Mucosa of rectum (tissue), 2 donors: ENCODE measurements around the gene AGBL4.
"Not testable (repeated sequence)": the region's sequence is repeated elsewhere in the genome, so short reads cannot be mapped to it uniquely, and the experiment has no call there.

Source experiments
- H3K27ac ChIP-seq, 2 donors: one replicate each; pipeline ENCODE4 v1.7.0; 2013; ENCODE audit warnings: inconsistent platforms in 2 of 2, low read depth in 2 of 2, low read length in 2 of 2
- H3K27me3 ChIP-seq, 2 donors: one replicate each; pipeline ENCODE4 v1.7.0; 2013; ENCODE audit warnings: low read length in 2 of 2; ENCODE audit not compliant: control insufficient read depth in 2 of 2, insufficient read depth in 2 of 2
- H3K36me3 ChIP-seq, 2 donors: one replicate each; pipeline ENCODE4 v1.7.0; 2013; ENCODE audit warnings: low read length in 2 of 2; ENCODE audit not compliant: control insufficient read depth in 2 of 2, insufficient read depth in 2 of 2
- H3K4me1 ChIP-seq, 2 donors: one replicate each; pipeline ENCODE4 v1.7.0; 2013; ENCODE audit warnings: low read length in 2 of 2, mild to moderate bottlenecking in 1 of 2; ENCODE audit not compliant: control insufficient read depth in 2 of 2, insufficient read depth in 2 of 2
- H3K4me3 ChIP-seq, 2 donors: one replicate each; pipeline ENCODE4 v1.7.0; 2013; ENCODE audit warnings: low read length in 2 of 2
- H3K9ac ChIP-seq, 2 donors: one replicate each; pipeline ENCODE4 v1.7.0; 2013; ENCODE audit warnings: low read length in 2 of 2, low read depth in 1 of 2, mild to moderate bottlenecking in 1 of 2
- H3K9me3 ChIP-seq, 2 donors: one replicate each; pipeline ENCODE4 v1.7.0; 2013; ENCODE audit warnings: low read length in 2 of 2; ENCODE audit not compliant: control insufficient read depth in 2 of 2
- donor health status: healthy.
- donor health status: Normal muscosa, but diverticular disease.

Gene AGBL4

DNA sequence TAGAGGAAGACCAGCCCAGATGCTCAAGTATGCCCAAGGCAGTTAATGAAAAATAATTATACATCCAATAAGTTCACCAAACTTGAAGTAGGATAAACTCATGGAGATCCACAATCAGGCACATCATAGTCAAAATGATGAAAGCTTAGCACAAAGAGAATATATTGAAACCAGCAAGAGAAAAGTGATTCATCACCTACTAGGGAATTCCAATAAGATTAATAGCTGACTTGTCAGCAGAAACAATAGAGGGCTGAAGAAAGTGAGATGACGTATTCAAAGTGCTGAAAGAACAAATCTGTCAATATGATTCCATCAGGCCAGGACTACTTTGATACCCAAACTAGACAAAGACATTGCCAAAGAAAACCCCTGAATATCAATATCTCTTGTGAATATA lies 995.4 kb downstream of the AGBL4 start:
- Histone ChIP-seq H3K4me3 (no peak overlapping the region), H3K27ac (no peak overlapping the region), H3K9me3 (peaks cover 2 to 4% of the 10 kb centered on the region in 2 donors), H3K36me3 (no peaks in the 10 kb centered on the region), H3K4me1 (no peaks in the 10 kb centered on the region), H3K27me3 (no peaks in the 10 kb centered on the region), H3K9ac (no peak overlapping the region)

DNA sequence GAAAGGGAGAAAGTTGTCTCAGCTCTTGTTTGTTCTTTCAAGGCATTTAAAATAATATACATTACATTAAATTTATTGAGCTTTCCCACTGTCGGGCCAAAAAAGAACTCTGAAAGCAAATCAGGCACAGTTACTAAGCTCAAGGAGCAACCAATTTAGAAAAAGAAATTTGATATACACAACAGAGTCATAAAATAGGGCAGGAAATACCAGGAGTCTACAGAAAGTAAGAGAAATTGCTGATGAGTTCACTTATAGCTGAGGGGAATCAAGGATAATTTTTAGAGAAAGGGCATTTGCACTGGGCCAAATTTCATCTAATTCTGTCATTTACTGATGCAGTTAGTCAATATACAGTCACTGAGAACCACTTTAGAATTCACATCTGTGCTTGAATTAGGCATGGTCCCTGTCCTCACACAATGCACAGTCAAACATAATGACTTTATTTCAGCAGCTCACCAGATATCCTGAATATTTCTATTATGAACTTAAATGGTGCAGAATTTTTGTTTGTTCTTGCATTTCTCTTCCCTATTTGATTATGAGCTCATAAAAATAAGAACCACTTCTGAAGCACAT lies 997.4 kb downstream of the AGBL4 start:
- peaks cover 2 to 4% of the 10 kb centered on the region in 2 donors for H3K9me3 ChIP-seq
- no peaks in the 10 kb centered on the region for H3K36me3 ChIP-seq
- no peak overlapping the region for H3K27ac ChIP-seq
- no peaks in the 10 kb centered on the region for H3K4me1 ChIP-seq
- H3K9ac ChIP-seq: no peak overlapping the region
- no peaks in the 10 kb centered on the region for H3K27me3 ChIP-seq
- no peak overlapping the region for H3K4me3 ChIP-seq

DNA sequence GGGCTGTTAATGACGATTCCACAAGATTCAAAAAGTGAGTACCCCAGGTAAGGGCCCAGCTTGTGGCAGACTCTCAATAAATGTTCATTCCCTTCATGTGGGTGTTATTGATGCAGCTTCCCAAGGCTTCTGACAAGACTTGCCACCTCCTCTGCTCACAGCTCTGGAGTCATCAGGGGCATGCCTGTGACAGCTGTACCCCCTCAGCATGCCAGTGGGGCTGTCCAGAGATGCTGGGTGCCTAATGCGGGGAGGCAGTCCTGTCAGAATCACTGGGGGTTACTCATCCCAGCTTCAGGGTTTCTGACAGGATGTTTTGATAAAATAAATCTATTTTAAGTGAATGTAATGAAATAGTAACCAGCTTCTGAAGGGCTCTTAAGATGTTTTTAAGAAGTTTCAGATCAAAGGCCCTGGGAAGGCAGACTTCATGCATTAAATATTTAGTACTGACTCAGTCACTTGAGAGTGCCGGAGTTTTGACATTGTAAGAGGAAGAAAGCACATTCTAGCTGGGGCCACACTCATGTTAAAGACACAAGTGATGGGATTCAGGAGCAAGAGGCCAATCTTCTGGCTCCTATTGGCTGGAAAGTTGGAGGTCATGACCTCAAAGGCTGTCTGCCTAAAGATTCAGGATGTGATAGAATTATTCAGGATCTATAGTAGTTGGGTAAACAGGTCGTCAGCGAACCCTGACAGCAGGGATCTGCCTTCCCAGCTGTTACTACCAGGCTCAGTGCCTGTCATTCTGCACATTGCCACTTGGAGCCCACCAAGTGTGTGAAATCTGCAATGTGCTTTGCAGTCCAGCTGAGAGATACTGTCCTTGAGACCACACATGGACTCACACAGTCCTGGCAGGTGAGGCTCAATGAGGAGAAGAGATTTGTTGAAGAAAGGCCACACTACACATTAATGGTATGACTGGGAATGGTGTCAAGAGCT lies 1007.5 kb downstream of the AGBL4 start:
- Histone ChIP-seq H3K4me3 (no peak overlapping the region), H3K27ac (no peak overlapping the region), H3K36me3 (no peaks in the 10 kb centered on the region), H3K4me1 (no peaks in the 10 kb centered on the region), H3K27me3 (no peaks in the 10 kb centered on the region), H3K9ac (no peak overlapping the region), H3K9me3 (no peaks in the 10 kb centered on the region)

DNA sequence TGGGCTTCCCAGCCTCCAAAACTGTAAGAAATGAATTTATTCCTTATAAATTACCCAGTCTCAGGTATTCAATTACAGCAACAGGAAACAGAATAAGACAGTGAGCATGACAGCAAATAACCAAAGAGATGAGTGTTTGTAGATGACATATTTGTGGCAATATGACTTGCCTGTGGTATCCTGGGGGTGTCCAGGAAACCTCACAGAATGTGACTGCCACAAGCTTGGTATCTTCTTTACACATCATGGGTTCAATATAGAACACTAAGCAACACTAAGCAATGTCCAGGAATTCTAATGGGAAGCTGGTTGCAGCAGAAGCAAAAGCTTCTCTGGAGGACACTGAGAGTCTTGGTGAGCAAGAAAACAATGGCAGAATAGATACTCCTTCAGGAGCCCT lies 1010.7 kb downstream of the AGBL4 start:
- Histone ChIP-seq H3K4me3 (no peak overlapping the region), H3K4me1 (no peaks in the 10 kb centered on the region), H3K36me3 (no peaks in the 10 kb centered on the region), H3K27me3 (no peaks in the 10 kb centered on the region), H3K27ac (no peak overlapping the region), H3K9me3 (no peaks in the 10 kb centered on the region), H3K9ac (no peak overlapping the region)

DNA sequence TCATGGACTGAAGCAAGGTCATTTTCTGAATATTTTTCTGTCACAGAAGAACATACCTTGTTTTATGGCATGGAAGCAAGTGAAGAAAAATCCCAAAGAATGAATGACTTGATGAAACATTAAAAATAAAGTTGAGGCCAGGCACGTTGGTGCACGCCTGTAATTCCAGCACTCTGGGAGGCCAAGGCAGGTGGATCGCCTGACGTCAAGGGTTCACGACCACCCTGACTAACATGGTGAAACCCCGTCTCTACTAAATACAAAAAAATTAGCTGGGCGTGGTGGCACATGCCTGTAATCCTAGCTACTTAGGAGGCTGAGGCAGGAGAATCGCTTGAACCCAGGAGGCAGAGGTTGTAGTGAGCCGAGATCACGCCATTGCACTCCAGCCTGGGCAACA lies 1020.8 kb downstream of the AGBL4 start:
- H3K36me3 ChIP-seq, H3K4me1 ChIP-seq, H3K27me3 ChIP-seq, H3K4me3 ChIP-seq, H3K27ac ChIP-seq, H3K9ac ChIP-seq, H3K9me3 ChIP-seq: not testable (repeated sequence)

DNA sequence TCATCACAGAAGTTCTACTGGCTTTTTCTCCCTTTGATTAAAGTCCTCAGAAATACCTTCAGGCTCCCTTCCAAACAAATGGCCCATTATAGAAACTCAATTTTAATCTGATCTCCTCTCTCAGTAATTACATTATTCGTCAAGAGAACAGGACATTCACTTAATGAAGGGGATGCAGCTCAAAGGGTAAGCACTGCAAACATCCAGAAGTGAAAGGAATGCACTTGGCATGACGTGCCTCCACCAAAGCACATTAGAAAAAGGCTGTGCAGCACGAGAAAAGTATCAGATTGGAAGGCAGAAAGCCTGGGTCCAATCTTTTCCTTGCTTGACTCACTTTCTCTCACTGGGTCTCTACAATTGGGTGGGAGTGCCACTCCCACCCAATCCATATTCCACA lies 1024.4 kb downstream of the AGBL4 start:
- H3K4me3 ChIP-seq: no peak overlapping the region
- no peaks in the 10 kb centered on the region for H3K36me3 ChIP-seq
- H3K27ac ChIP-seq: no peak overlapping the region
- H3K9me3 ChIP-seq: no peaks in the 10 kb centered on the region
- H3K4me1 ChIP-seq: no peaks in the 10 kb centered on the region
- no peaks in the 10 kb centered on the region for H3K27me3 ChIP-seq
- H3K9ac ChIP-seq: no peak overlapping the region

DNA sequence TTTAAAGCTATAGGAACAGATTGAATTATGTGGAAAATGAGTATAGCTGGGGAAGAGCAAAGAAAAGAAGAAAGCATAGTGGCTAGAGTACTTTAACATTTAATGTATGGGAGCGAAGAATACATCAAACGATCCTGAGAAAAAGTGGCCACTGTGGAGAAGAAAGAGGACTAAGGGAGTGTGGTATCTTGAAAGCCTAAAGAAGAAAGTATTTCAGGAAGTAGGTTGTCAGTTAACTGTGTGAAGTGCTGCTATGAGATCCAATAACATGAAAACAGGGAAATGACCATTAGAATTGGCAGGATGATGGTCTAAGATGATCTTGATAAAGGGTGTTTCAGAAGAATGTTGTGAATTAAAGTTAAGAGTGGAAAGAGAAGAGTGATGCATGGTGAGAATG lies 1027.4 kb downstream of the AGBL4 start:
- H3K4me3 ChIP-seq: no peak overlapping the region
- no peaks in the 10 kb centered on the region for H3K27me3 ChIP-seq

DNA sequence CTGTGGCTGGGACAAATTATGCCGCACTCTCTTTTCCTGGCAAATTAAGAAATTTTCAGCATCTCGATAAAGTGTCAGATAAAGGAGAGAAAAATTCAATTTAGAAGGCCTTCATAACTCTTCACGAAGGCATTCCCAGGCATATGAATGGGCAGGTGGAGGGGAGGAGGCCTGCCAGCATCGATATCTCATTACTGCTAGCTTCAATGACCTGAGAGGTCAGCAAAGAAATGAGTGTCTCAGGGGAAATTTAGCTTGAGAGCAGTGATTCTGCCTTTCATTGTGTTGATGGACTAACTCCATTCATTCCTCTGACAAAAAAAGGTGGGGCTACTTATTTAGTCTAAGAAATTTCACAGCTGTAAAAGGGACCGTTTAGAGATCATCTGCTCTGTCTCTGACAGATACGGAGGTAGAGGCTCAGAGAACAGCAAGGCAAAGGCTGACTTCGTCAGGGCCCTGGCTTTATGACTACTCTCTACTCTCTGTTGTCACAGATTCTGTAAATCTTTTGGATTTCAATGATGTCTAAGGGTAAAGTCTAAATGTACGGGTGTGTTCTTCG lies 1035.0 kb downstream of the AGBL4 start:
- H3K4me3 ChIP-seq: no peak overlapping the region
- no peak overlapping the region for H3K9ac ChIP-seq
- H3K36me3 ChIP-seq: no peaks in the 10 kb centered on the region
- no peak overlapping the region for H3K27ac ChIP-seq
- H3K27me3 ChIP-seq: no peaks in the 10 kb centered on the region
- no peaks in the 10 kb centered on the region for H3K4me1 ChIP-seq
- H3K9me3 ChIP-seq: peaks cover 0 to 2% of the 10 kb centered on the region in 2 donors

More for the DNA sequence above, 1027.4 kb downstream of the AGBL4 start:
- no peak overlapping the region for H3K27ac ChIP-seq
- H3K36me3 ChIP-seq: no peaks in the 10 kb centered on the region
- no peaks in the 10 kb centered on the region for H3K4me1 ChIP-seq
- H3K9ac ChIP-seq: no peak overlapping the region
- peaks cover 0 to 2% of the 10 kb centered on the region in 2 donors for H3K9me3 ChIP-seq

DNA sequence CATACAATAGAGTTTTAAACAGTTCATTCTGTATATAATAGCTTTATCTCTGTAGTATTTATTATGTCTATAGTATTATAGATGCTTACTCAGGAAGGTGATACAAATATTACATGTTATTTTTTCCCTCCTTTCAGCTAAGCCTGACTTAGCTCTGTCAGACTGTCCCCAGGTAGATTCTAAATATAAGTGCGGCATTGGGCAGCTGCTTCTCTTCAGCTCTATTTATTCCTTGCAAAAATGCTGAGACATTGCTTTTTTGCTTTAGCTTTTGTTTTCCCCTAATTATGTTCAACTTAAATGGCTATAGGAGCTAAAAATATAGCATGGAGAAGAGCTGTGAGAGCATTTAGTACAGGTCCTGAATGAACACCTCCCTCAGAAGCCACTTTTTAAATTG lies 1043.8 kb downstream of the AGBL4 start:
- H3K4me1 ChIP-seq: no peaks in the 10 kb centered on the region
- H3K4me3 ChIP-seq: no peak overlapping the region
- H3K36me3 ChIP-seq: no peaks in the 10 kb centered on the region
- H3K9ac ChIP-seq: no peak overlapping the region
- H3K9me3 ChIP-seq: no peaks in the 10 kb centered on the region
- no peak overlapping the region for H3K27ac ChIP-seq
- no peaks in the 10 kb centered on the region for H3K27me3 ChIP-seq

DNA sequence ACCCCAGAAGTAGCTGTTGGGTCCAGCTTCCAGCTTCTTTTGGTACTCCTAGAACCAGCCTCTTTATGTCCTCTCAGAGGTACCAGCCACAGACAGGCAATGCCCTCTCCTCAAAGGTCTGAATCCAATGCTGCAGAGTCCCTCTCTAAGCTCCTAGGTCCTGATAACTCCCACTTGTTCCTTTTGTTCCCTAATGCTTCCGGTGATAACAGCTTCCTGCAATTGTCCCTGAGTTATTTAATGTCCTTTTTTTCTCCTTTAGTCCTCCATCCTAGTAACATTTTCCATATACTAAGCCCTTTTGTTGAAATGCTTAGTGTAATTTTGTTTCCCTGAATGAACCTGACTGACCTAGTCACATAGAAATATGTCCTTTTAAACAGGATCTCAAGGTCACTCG lies 1045.3 kb downstream of the AGBL4 start:
- Histone ChIP-seq H3K4me3 (no peak overlapping the region), H3K9ac (no peak overlapping the region), H3K27ac (no peak overlapping the region), H3K4me1 (no peaks in the 10 kb centered on the region), H3K27me3 (no peaks in the 10 kb centered on the region), H3K36me3 (no peaks in the 10 kb centered on the region), H3K9me3 (no peaks in the 10 kb centered on the region)
